Gastrocnemius medialis (tissue), 4 donors: ENCODE data around the gene DDIT4. TPM values are rescaled to one million over a fixed set of nuclear protein-coding genes. Genes with fewer than 3 reads are reported as not detected.

Source experiments
- ATAC-seq, 2 donors: fragments of 150-250 bp; one replicate each; pipeline ENCODE4 v1.9.1; 2016
- DNase-seq, 2 donors: peaks; one replicate each; pipeline ENCODE4 v3.0.0-alpha.2; 2019
- H3K27ac ChIP-seq, 4 donors: fragments of 200-600 bp; sonication (generic); 1 replicate in 1 of 4; 2 replicates in 3 of 4; pipeline ENCODE4 v1.5.1; 2016 to 2018; ENCODE audit warnings: mild to moderate bottlenecking in 2 of 4, moderate library complexity in 1 of 4
- H3K27me3 ChIP-seq, 3 donors: fragments of 200-600 bp; sonication (generic) in 2 of 3; 1 replicate in 1 of 3; 2 replicates in 2 of 3; pipeline versions ENCODE4 v1.5.1 to v1.6.0; 2016 to 2019; ENCODE audit warnings: mild to moderate bottlenecking in 1 of 3, moderate library complexity in 1 of 3
- H3K36me3 ChIP-seq, 2 donors: fragments of 200-600 bp; sonication (generic) in 1 of 2; one replicate each; pipeline ENCODE4 v1.5.1; 2017 to 2018
- H3K4me1 ChIP-seq, 2 donors: fragments of 200-600 bp; sonication (generic) in 1 of 2; one replicate each; pipeline ENCODE4 v1.5.1; 2016 to 2017; ENCODE audit warnings: mild to moderate bottlenecking in 2 of 2
- H3K4me3 ChIP-seq, 4 donors: fragments of 200-600 bp; sonication (generic) in 3 of 4; 1 replicate in 1 of 4; 2 replicates in 3 of 4; pipeline ENCODE4 v1.5.1; 2016 to 2019; ENCODE audit warnings: mild to moderate bottlenecking in 2 of 4
- H3K9me3 ChIP-seq, 3 donors: fragments of 200-600 bp; sonication (generic) in 2 of 3; 1 replicate in 1 of 3; 2 replicates in 2 of 3; pipeline ENCODE4 v1.5.1; 2016 to 2019
- POLR2A ChIP-seq, 2 donors: fragments of 450-650 bp; IDR thresholded peaks; one replicate each; pipeline ENCODE4 v1.6.1; 2017; ENCODE audit warnings: antibody characterized with exemption in 2 of 2, mild to moderate bottlenecking in 2 of 2, moderate library complexity in 2 of 2
- in situ Hi-C, 4 donors: fragments of 200-750 bp; cut with MboI; loops; one replicate each; pipeline versions ENCODE4 v1.15.0 to v1.8.0; 2017; ENCODE audit warnings: low sequenced_read_pairs in 4 of 4
- intact Hi-C: fragments of 100-400 bp; cut with DNase I; formaldehyde crosslinking; loops from one replicate; pipeline ENCODE4 v1.15.1; 2023; ENCODE audit warnings: low total_unique reads
- total RNA-seq, 4 donors: library from RNA; depleted of rRNA; stranded (reverse); fragments of >200 nt; gene quantifications; one replicate each; pipeline versions ENCODE4 v1.1.0 to v1.2.3, GENCODE V29; 2016
- TF ChIP-seq, protein P1 (sequence below), 5 experiments: fragments of 450-650 bp in 3 of 5; fragments of 200-600 bp in 2 of 5; sonication (generic) in 2 of 5; IDR thresholded peaks in 4 of 5; conservative IDR thresholded peaks in 1 of 5; 1 replicate in 4 of 5; 2 replicates in 1 of 5; pipeline ENCODE4 v1.5.1; 2016 to 2019; ENCODE audit warnings: antibody characterized with exemption in 5 of 5, mild to moderate bottlenecking in 3 of 5, moderate library complexity in 3 of 5

DDIT4 gene
- total RNA-seq, 4 donors from 2014 or later = 296 to 667 (median 319) TPM

- DNase-seq = no peak
- TF ChIP-seq, protein P1, sequence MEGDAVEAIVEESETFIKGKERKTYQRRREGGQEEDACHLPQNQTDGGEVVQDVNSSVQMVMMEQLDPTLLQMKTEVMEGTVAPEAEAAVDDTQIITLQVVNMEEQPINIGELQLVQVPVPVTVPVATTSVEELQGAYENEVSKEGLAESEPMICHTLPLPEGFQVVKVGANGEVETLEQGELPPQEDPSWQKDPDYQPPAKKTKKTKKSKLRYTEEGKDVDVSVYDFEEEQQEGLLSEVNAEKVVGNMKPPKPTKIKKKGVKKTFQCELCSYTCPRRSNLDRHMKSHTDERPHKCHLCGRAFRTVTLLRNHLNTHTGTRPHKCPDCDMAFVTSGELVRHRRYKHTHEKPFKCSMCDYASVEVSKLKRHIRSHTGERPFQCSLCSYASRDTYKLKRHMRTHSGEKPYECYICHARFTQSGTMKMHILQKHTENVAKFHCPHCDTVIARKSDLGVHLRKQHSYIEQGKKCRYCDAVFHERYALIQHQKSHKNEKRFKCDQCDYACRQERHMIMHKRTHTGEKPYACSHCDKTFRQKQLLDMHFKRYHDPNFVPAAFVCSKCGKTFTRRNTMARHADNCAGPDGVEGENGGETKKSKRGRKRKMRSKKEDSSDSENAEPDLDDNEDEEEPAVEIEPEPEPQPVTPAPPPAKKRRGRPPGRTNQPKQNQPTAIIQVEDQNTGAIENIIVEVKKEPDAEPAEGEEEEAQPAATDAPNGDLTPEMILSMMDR (IDR thresholded peaks at IDR 0.05 in 4 of 5, conservative IDR thresholded peaks at IDR 0.05 in 1 of 5) = no peak
- TF ChIP-seq POLR2A (IDR thresholded peaks at IDR 0.05) = no peak
- Histone ChIP-seq H3K4me3 (no peak overlapping the region), H3K27ac (peak overlapping the region in 1 of 4 donors; percentile 94), H3K36me3 (no peaks in the 10 kb centered on the region), H3K4me1 (peaks cover 64 to 66% of the 10 kb centered on the region in 2 donors), H3K27me3 (no peaks in the 10 kb centered on the region), H3K9me3 (no peaks in the 10 kb centered on the region)
- ATAC-seq = no peak
- in situ Hi-C loops (loop anchor here in 2 of 4 donors (5.0 to 10.0 kb wide), 2 partner anchors 36 to 78 kb away; no protein-coding TSS in a partner anchor), intact Hi-C loops (loop anchor here (10.0 kb wide), 1 partner anchor 448 kb away; no protein-coding TSS in a partner anchor)
These were observed 39.2 kb downstream of the DDIT4 start for GRCh38 chr10:72312865-72313391.

GRCh38 chr10:72314263-72314662 lies 40.5 kb downstream of the DDIT4 start:
- intact Hi-C loops = loop anchor here (10.0 kb wide), 1 partner anchor 449 kb away; no protein-coding TSS in a partner anchor
- ATAC-seq (no peak), DNase-seq (no peak)
- Histone ChIP-seq H3K9me3 (no peaks in the 10 kb centered on the region), H3K4me1 (peaks cover 62 to 63% of the 10 kb centered on the region in 2 donors), H3K4me3 (no peak overlapping the region), H3K36me3 (no peaks in the 10 kb centered on the region), H3K27me3 (no peaks in the 10 kb centered on the region), H3K27ac (peak overlapping the region in 2 of 4 donors; percentile 96 to 97)
- in situ Hi-C loops = loop anchor here in 2 of 4 donors (5.0 to 10.0 kb wide), 2 partner anchors 37 to 79 kb away; no protein-coding TSS in a partner anchor
- TF ChIP-seq, protein P1 (IDR thresholded peaks at IDR 0.05 in 4 of 5, conservative IDR thresholded peaks at IDR 0.05 in 1 of 5) = no peak
- no peak for TF ChIP-seq POLR2A (IDR thresholded peaks at IDR 0.05)

DNA sequence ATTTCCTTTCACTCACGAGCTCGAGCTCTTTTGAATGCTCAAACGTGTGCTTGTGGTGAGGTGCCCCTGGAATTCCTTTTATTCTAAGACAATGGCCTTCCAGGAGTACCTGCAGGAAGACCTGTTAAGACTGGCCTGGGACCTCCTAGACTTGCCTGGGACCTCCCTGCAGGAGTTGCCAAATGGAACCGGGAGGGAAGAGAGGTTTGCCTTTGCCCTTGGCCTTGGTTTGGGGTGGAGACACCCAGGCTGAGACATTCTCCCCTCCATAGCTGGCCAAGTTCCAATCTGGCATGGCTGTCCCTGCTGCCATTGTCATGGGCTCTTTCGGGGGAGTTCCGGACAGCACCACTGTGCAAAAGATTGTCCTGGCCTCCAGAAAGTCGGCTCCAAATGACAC lies 41.3 kb downstream of the DDIT4 start:
- Histone ChIP-seq H3K27me3 (no peaks in the 10 kb centered on the region), H3K4me3 (no peak overlapping the region), H3K9me3 (no peaks in the 10 kb centered on the region), H3K27ac (peak overlapping the region; percentile 92 to 97 (median 96)), H3K36me3 (no peaks in the 10 kb centered on the region), H3K4me1 (peaks cover 60 to 61% of the 10 kb centered on the region in 2 donors)
- no peak for ATAC-seq
- no peak for TF ChIP-seq POLR2A (IDR thresholded peaks at IDR 0.05)
- TF ChIP-seq, protein P1 (IDR thresholded peaks at IDR 0.05 in 4 of 5, conservative IDR thresholded peaks at IDR 0.05 in 1 of 5) = no peak
- DNase-seq = no peak
- in situ Hi-C loops (loop anchor here in 2 of 4 donors (5.0 to 10.0 kb wide), 2 partner anchors 80 to 88 kb away; no protein-coding TSS in a partner anchor), intact Hi-C loops (loop anchor here (10.0 kb wide), 1 partner anchor 450 kb away; no protein-coding TSS in a partner anchor)

DNA sequence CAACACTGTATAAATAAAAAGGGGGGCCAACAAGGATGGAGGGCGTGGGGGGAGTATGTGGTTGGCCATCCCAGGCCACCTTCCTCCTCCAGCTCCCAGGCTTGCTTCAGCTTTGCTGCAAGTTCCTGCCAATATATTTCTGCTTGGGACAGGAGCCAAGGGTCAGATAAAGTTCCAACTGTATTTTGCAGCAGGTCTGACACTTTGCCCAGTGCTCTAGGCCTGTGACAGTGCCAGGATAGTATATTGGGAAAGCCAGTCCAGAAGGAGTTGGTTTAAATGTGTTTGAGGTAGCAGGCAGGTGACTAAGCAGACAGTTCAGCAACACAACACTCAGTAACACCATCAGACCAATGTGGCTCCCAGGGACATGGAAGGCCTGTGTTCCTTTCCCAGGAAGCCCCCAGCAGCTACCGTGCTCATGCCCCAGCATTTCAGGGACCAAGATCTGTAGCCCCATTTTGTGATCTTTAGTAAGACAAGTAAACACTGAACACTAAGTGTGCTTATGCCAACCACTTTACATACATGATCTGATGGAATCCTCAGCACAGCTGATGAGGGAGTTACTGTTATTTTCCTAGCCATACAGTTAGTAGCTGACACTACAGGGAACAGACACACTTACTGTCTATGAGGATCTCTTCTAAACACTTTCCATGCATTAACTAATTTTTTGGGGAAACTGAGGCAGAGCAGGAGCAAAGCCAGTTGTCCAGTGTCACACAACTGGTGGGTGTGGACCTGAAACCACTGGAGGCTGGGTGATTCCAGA lies 42.1 kb downstream of the DDIT4 start:
- DNase-seq (peak; percentile 85 to 94), ATAC-seq (peak; percentile 83 to 85)
- H3K36me3 ChIP-seq = no peaks in the 10 kb centered on the region
- peaks cover 59 to 61% of the 10 kb centered on the region in 2 donors for H3K4me1 ChIP-seq
- no peak overlapping the region for H3K4me3 ChIP-seq
- peak; percentile 86 to 92 for TF ChIP-seq POLR2A (IDR thresholded peaks at IDR 0.05)
- TF ChIP-seq, protein P1 (IDR thresholded peaks at IDR 0.05 in 4 of 5, conservative IDR thresholded peaks at IDR 0.05 in 1 of 5) = no peak
- peak overlapping the region; percentile 92 to 97 (median 96) for H3K27ac ChIP-seq
- in situ Hi-C loops = loop anchor here in 2 of 4 donors (5.0 to 10.0 kb wide), 2 partner anchors 81 to 88 kb away; no protein-coding TSS in a partner anchor
- no peaks in the 10 kb centered on the region for H3K9me3 ChIP-seq
- no peaks in the 10 kb centered on the region for H3K27me3 ChIP-seq
- intact Hi-C loops = loop anchor here (10.0 kb wide), 1 partner anchor 451 kb away; no protein-coding TSS in a partner anchor
